ENCODE data around the gene ACSS3.

Gene ACSS3

GRCh38 chr12:81079280-81080076, 1.6 kb downstream of the ACSS3 start:
- no peaks in the 10 kb centered on the region for H3K4me1 ChIP-seq (ENCODE audit: control insufficient read depth, insufficient read depth, low read length, poor library complexity, severe bottlenecking)
- no peaks in the 10 kb centered on the region for H3K27me3 ChIP-seq (replicated peaks; ENCODE audit: control insufficient read depth, insufficient read depth, low read length, poor library complexity, severe bottlenecking)
- no peaks in the 10 kb centered on the region for H3K36me3 ChIP-seq (ENCODE audit: control insufficient read depth, insufficient read depth, low read length)
- no peak overlapping the region for H3K27ac ChIP-seq (ENCODE audit: insufficient read depth, low read length, poor library complexity, severe bottlenecking)
- no peaks in the 10 kb centered on the region for H3K9me3 ChIP-seq (ENCODE audit: control insufficient read depth, low read length)
- H3K4me3 ChIP-seq (ENCODE audit: insufficient read depth, low read depth, low read length, poor library complexity, severe bottlenecking): no peak overlapping the region
- no peak for DNase-seq

- Histone ChIP-seq H3K27me3 (replicated peaks; ENCODE audit: control insufficient read depth, insufficient read depth, low read length, poor library complexity, severe bottlenecking) (no peaks in the 10 kb centered on the region), H3K27ac (ENCODE audit: insufficient read depth, low read length, poor library complexity, severe bottlenecking) (no peak overlapping the region), H3K4me1 (ENCODE audit: control insufficient read depth, insufficient read depth, low read length, poor library complexity, severe bottlenecking) (no peaks in the 10 kb centered on the region), H3K4me3 (ENCODE audit: insufficient read depth, low read depth, low read length, poor library complexity, severe bottlenecking) (no peak overlapping the region), H3K9me3 (ENCODE audit: control insufficient read depth, low read length) (no peaks in the 10 kb centered on the region), H3K36me3 (ENCODE audit: control insufficient read depth, insufficient read depth, low read length) (no peaks in the 10 kb centered on the region)
- DNase-seq: no peak
These were observed 2.6 kb downstream of the ACSS3 start for GRCh38 chr12:81080431-81080983.

GRCh38 chr12:81081726-81082125, 3.8 kb downstream of the ACSS3 start:
- no peak for DNase-seq
- no peak overlapping the region for H3K27ac ChIP-seq (ENCODE audit: insufficient read depth, low read length, poor library complexity, severe bottlenecking)
- H3K9me3 ChIP-seq (ENCODE audit: control insufficient read depth, low read length): no peaks in the 10 kb centered on the region
- H3K27me3 ChIP-seq (replicated peaks; ENCODE audit: control insufficient read depth, insufficient read depth, low read length, poor library complexity, severe bottlenecking): no peaks in the 10 kb centered on the region
- no peaks in the 10 kb centered on the region for H3K36me3 ChIP-seq (ENCODE audit: control insufficient read depth, insufficient read depth, low read length)
- H3K4me3 ChIP-seq (ENCODE audit: insufficient read depth, low read depth, low read length, poor library complexity, severe bottlenecking): no peak overlapping the region
- no peaks in the 10 kb centered on the region for H3K4me1 ChIP-seq (ENCODE audit: control insufficient read depth, insufficient read depth, low read length, poor library complexity, severe bottlenecking)

- Histone ChIP-seq H3K9me3 (ENCODE audit: control insufficient read depth, low read length) (no peaks in the 10 kb centered on the region), H3K4me3 (ENCODE audit: insufficient read depth, low read depth, low read length, poor library complexity, severe bottlenecking) (no peak overlapping the region), H3K4me1 (ENCODE audit: control insufficient read depth, insufficient read depth, low read length, poor library complexity, severe bottlenecking) (no peaks in the 10 kb centered on the region), H3K27me3 (replicated peaks; ENCODE audit: control insufficient read depth, insufficient read depth, low read length, poor library complexity, severe bottlenecking) (no peaks in the 10 kb centered on the region), H3K36me3 (ENCODE audit: control insufficient read depth, insufficient read depth, low read length) (no peaks in the 10 kb centered on the region), H3K27ac (ENCODE audit: insufficient read depth, low read length, poor library complexity, severe bottlenecking) (no peak overlapping the region)
- DNase-seq: no peak
These were observed 5.1 kb downstream of the ACSS3 start for GRCh38 chr12:81083018-81083417.

GRCh38 chr12:81083906-81084513, 6.1 kb downstream of the ACSS3 start:
- Histone ChIP-seq H3K27me3 (replicated peaks; ENCODE audit: control insufficient read depth, insufficient read depth, low read length, poor library complexity, severe bottlenecking) (no peaks in the 10 kb centered on the region), H3K4me1 (ENCODE audit: control insufficient read depth, insufficient read depth, low read length, poor library complexity, severe bottlenecking) (no peaks in the 10 kb centered on the region)

GRCh38 chr12:81084811-81085350, 7.0 kb downstream of the ACSS3 start:
- H3K4me1 ChIP-seq (ENCODE audit: control insufficient read depth, insufficient read depth, low read length, poor library complexity, severe bottlenecking): no peaks in the 10 kb centered on the region
- no peak for DNase-seq
- H3K4me3 ChIP-seq (ENCODE audit: insufficient read depth, low read depth, low read length, poor library complexity, severe bottlenecking): no peak overlapping the region
- no peaks in the 10 kb centered on the region for H3K9me3 ChIP-seq (ENCODE audit: control insufficient read depth, low read length)
- H3K27me3 ChIP-seq (replicated peaks; ENCODE audit: control insufficient read depth, insufficient read depth, low read length, poor library complexity, severe bottlenecking): no peaks in the 10 kb centered on the region
- no peak overlapping the region for H3K27ac ChIP-seq (ENCODE audit: insufficient read depth, low read length, poor library complexity, severe bottlenecking)
- no peaks in the 10 kb centered on the region for H3K36me3 ChIP-seq (ENCODE audit: control insufficient read depth, insufficient read depth, low read length)

More at GRCh38 chr12:81083906-81084513, 6.1 kb downstream of the ACSS3 start:
- H3K9me3 ChIP-seq (ENCODE audit: control insufficient read depth, low read length): no peaks in the 10 kb centered on the region
- DNase-seq: no peak
- no peak overlapping the region for H3K4me3 ChIP-seq (ENCODE audit: insufficient read depth, low read depth, low read length, poor library complexity, severe bottlenecking)
- no peak overlapping the region for H3K27ac ChIP-seq (ENCODE audit: insufficient read depth, low read length, poor library complexity, severe bottlenecking)
- no peaks in the 10 kb centered on the region for H3K36me3 ChIP-seq (ENCODE audit: control insufficient read depth, insufficient read depth, low read length)

GRCh38 chr12:81085832-81086231, 8.0 kb downstream of the ACSS3 start:
- H3K36me3 ChIP-seq (ENCODE audit: control insufficient read depth, insufficient read depth, low read length): no peaks in the 10 kb centered on the region
- H3K9me3 ChIP-seq (ENCODE audit: control insufficient read depth, low read length): no peaks in the 10 kb centered on the region
- no peak overlapping the region for H3K27ac ChIP-seq (ENCODE audit: insufficient read depth, low read length, poor library complexity, severe bottlenecking)
- no peaks in the 10 kb centered on the region for H3K27me3 ChIP-seq (replicated peaks; ENCODE audit: control insufficient read depth, insufficient read depth, low read length, poor library complexity, severe bottlenecking)
- H3K4me3 ChIP-seq (ENCODE audit: insufficient read depth, low read depth, low read length, poor library complexity, severe bottlenecking): no peak overlapping the region
- no peaks in the 10 kb centered on the region for H3K4me1 ChIP-seq (ENCODE audit: control insufficient read depth, insufficient read depth, low read length, poor library complexity, severe bottlenecking)
- no peak for DNase-seq

GRCh38 chr12:81086342-81086741, 8.5 kb downstream of the ACSS3 start:
- DNase-seq: no peak
- Histone ChIP-seq H3K27ac (ENCODE audit: insufficient read depth, low read length, poor library complexity, severe bottlenecking) (no peak overlapping the region), H3K4me1 (ENCODE audit: control insufficient read depth, insufficient read depth, low read length, poor library complexity, severe bottlenecking) (no peaks in the 10 kb centered on the region), H3K4me3 (ENCODE audit: insufficient read depth, low read depth, low read length, poor library complexity, severe bottlenecking) (no peak overlapping the region), H3K27me3 (replicated peaks; ENCODE audit: control insufficient read depth, insufficient read depth, low read length, poor library complexity, severe bottlenecking) (no peaks in the 10 kb centered on the region), H3K9me3 (ENCODE audit: control insufficient read depth, low read length) (no peaks in the 10 kb centered on the region), H3K36me3 (ENCODE audit: control insufficient read depth, insufficient read depth, low read length) (no peaks in the 10 kb centered on the region)

GRCh38 chr12:81088221-81088620, 10.3 kb downstream of the ACSS3 start:
- no peaks in the 10 kb centered on the region for H3K9me3 ChIP-seq (ENCODE audit: control insufficient read depth, low read length)
- H3K36me3 ChIP-seq (ENCODE audit: control insufficient read depth, insufficient read depth, low read length): no peaks in the 10 kb centered on the region
- H3K4me3 ChIP-seq (ENCODE audit: insufficient read depth, low read depth, low read length, poor library complexity, severe bottlenecking): no peak overlapping the region
- no peaks in the 10 kb centered on the region for H3K4me1 ChIP-seq (ENCODE audit: control insufficient read depth, insufficient read depth, low read length, poor library complexity, severe bottlenecking)
- no peak overlapping the region for H3K27ac ChIP-seq (ENCODE audit: insufficient read depth, low read length, poor library complexity, severe bottlenecking)
- no peaks in the 10 kb centered on the region for H3K27me3 ChIP-seq (replicated peaks; ENCODE audit: control insufficient read depth, insufficient read depth, low read length, poor library complexity, severe bottlenecking)
- no peak for DNase-seq

GRCh38 chr12:81089412-81089811, 11.5 kb downstream of the ACSS3 start:
- Histone ChIP-seq H3K4me1 (ENCODE audit: control insufficient read depth, insufficient read depth, low read length, poor library complexity, severe bottlenecking) (no peaks in the 10 kb centered on the region), H3K4me3 (ENCODE audit: insufficient read depth, low read depth, low read length, poor library complexity, severe bottlenecking) (no peak overlapping the region), H3K27ac (ENCODE audit: insufficient read depth, low read length, poor library complexity, severe bottlenecking) (no peak overlapping the region), H3K36me3 (ENCODE audit: control insufficient read depth, insufficient read depth, low read length) (no peaks in the 10 kb centered on the region), H3K27me3 (replicated peaks; ENCODE audit: control insufficient read depth, insufficient read depth, low read length, poor library complexity, severe bottlenecking) (no peaks in the 10 kb centered on the region), H3K9me3 (ENCODE audit: control insufficient read depth, low read length) (no peaks in the 10 kb centered on the region)
- no peak for DNase-seq

Data from effector memory CD4-positive, alpha-beta T cell (primary cell).